Stimulated activated CD8-positive, alpha-beta memory T cell treated with anti-CD3 and anti-CD28 coated beads, Interleukin-15, amount 100 ng/mL, for 24 hours (primary cell): Measurements from ENCODE around the gene TXN2.
"Not testable (repeated sequence)": the region's sequence is repeated elsewhere in the genome, so short reads cannot be mapped to it uniquely, and the experiment has no call there.

Source experiments
- DNase-seq: peaks from one replicate; pipeline ENCODE4 v3.0.0-alpha.2; 2020; ENCODE audit warnings: low read depth

The TXN2 gene

DNA sequence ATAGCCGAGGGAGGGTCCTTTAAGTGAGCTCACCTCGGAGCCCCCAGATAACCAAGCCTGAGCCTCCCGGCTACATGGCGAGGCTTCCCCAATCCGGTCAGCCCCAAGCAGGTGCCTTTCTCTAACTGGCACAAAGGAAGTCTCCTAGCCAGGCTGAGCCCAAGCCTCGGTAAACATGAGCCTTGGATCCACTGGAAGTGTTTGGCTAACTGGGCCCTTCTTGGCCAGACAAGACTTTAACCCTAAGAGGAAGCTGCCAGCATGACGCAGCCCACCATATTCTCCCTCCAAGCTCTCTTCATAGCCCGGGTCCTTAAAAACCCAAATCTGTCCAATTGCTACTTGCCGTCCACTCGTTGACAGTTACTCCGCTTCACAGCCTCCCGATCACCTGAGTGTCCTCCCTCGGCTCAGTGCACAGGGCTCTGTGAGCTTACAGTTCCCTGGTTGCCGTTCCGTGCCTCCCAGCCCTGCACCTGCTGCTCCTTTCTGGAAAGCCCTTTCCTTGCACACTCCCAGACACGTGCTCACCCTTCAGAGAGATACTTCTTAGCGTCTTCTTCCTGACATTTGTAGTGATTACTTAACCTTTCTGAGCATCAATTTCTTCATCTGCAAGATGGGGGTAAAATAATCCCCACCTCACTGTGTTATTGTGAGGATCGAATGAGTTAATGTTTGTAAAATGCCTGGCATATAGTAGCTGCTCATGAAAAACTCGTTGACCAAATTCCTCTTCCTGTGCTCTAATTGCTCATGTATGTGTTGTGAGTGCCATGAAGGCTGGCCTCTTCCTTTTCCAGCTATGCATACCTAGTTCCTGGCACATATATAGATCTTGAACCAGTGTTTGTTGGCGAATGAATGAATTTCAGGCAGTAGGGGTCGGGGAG is 25.6 kb downstream of the TXN2 start:
- no peak for DNase-seq

DNA sequence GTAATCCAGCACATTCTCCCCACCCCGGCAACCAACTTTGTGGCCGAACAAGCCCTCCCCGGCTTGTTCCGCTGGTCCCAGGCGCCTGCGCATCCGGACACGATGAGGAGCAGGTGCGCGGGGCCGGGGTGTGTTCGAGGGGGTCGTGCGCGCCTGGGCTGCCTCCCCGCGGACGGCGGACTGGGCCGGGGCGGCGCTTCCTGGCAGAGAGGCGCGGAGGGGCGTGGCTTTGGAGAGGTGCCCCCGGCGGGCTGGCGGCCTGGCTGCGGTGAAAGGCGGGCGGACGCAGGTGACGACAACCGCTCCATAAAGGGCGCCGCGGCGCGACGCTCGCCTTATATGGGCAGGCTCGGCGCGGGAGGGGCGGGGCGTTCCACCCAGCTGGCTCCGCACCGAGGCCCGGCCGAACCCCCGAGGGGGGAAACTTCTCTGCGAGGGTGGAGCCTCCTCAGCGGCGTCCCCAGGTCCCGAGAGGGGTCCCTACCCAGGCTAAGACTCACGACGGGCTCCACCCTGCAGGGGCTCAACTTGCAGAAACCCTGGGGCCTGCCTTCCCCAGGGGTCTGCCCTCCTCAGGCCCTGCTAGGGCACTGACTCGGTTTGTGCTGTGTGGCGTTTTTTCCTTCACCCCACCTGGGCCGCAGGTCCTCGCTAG is 26.4 kb downstream of the TXN2 start:
- peak; percentile 88 for DNase-seq

DNA sequence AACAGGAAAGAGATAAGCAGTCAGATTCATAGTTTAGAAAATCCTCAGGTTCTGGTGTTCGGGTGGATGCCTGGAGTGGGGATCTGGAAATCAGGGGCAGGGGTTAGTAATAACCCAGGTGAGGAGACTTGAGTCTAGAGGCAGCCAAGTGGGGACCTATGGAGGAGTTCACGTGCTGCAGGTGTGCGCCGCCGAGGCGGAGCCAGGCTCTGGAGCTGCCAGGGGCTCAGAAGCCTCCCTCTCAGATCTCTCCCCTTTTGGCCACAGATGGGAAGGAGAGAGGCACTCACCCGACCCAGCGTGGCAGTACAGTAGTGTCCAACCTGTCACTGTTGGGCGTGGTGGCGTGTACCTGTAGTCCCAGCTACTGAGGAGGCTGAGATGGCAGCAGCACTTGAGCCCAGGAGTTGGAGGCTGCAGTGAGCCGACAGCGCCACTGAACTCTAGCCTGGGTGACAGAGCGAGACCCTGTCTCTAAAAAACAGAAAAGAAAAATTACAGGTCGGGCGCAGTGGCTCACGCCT is 27.5 kb downstream of the TXN2 start:
- no peak for DNase-seq

DNA sequence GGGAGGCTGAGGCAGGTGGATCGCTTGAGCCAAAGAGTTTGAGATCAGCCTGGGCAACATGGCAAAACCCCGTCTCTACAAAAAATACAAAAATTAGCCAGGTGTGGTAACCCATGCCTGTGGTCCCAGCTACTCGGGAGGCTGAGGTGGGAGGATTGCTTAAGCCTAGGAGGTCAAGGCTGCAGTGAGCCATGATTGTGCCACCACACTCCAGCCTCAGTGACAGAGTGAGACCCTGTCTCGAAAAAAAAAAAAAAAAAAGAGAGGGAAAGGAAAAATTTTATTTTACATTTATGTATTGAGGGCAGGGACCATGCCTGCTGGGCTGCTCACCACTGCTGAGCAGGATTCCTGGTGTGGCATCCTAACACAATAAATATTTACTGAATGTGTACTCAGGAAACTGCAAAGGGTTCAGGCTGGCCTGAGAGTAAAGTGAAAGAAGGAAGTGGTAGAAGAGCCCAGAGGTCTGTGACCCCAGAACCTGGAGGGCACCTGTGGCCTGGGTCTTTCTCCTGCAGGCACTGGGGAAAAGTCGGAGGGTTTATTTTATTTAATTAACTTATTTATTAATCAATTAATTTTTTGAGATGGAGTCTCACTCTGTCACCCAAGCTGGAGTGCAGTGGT is 28.3 kb downstream of the TXN2 start:
- DNase-seq, result not testable (repeated sequence)

DNA sequence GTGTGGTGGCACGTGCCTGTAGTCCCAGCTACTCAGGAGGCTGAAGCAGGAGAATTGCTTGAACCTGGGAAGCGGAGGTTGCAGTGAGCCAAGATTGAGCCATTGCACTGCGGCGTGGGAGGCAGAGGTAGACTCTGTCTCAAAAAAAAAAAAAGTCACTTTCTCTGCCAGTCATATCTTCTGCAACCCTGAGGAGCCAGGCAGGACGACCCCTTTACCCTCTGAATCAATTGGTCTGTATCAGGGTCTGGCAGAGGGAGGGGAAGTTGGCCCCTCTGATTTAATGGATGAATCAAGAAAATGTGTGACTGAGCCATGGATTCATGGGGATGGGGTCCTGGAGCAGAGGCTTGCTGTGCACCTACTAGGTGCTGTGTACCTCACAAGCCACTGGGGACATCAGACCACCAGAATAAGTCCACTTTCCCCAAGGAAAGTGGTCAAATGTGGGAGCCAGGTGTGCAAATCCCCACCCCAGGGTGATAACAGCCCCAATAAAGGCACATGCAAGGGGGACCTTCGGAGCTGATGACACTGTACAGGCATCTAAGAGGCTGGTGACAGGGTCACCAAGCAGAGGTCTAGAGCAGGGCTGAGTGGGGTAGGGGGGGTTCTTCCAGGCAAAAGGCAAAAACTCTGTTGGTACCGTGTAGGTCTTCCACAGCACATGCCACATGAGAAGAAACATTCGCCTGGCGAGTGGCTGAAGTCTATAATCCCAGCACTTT is 29.0 kb downstream of the TXN2 start:
- no peak for DNase-seq

DNA sequence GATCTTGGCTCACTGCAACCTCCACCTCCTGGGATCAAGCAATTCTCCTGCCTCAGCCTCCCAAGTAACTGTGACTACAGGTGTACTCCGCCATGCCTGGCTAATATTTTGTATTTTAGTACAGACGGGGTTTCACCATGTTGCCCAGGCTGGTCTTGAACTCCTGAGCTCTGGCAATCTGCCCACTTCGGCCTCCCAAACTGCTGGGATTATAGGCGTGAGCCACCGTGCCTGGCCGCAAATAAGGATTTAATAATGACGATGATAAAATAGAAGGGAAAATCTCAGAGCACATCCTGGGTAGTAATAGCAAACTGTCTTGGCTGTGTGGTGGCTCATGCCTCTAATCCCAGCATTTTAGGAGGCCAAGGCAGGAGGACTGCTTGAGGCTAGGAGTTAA is 30.5 kb downstream of the TXN2 start:
- DNase-seq, result not testable (repeated sequence)

DNA sequence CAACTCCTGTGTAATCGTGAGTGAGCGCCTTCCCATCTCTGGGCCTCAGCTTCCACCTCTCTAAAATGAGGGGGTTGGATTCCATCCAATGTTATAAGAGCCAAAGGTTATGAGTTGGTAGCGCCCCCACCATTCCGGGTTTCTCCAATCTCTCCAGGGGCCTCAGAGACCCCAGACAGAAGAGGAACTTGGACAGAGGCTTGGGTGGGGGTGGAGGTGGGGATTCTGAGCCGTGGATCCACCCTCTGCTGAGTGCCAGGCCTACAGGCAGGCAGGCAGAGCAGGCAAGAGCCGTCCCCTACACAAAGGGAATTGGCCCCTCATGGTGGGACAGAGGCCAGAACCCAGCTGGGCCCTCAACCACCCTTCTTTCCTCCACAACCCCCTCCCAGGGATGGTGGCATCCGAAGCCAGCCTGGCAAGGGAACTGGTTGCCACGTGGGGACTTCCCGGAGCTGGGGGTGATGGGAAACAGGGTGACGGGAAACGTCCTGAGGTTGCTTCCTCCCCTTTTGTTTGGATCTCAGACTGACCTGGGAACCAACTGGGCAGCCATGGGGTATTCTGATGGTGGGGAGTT is 31.8 kb downstream of the TXN2 start:
- no peak for DNase-seq

DNA sequence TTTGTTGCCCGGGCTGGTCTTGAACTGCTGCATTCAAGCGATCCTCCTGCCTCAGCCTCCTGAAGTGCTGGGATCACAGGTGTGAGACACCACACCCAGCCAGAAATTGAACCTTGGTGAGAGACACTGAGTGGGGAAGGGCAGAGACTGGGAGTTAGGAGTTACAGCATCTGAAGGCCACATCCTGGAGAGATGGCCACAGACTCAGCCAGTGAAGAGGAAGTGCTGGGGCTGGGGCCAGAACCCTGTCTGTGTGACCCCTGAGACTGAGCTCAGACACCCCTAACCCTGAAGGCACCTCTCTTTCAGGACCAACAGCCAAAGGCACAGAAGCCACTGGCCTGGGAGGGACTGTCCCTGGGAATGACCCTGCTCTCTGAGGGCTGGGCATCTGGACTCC is 33.8 kb downstream of the TXN2 start:
- no peak for DNase-seq

DNA sequence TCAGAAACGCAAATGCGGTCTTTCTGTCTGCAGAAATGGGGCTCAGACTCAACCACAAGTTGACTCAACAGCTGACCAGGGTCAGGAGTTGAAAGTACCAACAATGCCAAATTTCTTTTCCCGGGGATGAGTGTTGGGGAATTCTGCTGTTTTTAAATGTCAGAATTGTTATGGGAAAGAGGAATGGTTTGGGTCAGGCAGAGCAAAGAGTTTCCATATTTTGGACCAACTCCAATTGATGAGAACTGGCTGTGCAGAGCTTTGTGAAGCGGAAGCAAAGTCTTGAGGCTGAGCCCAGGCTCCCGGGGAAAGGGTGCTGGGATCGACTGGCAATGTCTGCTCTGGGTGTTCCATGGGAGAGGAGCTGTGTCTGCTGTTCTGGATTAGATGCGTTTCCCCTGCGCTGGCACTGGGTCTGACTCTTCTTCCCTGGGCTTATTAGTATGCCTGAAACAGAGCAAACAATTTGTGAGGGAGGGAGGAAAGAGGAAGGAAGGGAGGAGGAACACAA is 36.2 kb downstream of the TXN2 start:
- DNase-seq, result no peak

DNA sequence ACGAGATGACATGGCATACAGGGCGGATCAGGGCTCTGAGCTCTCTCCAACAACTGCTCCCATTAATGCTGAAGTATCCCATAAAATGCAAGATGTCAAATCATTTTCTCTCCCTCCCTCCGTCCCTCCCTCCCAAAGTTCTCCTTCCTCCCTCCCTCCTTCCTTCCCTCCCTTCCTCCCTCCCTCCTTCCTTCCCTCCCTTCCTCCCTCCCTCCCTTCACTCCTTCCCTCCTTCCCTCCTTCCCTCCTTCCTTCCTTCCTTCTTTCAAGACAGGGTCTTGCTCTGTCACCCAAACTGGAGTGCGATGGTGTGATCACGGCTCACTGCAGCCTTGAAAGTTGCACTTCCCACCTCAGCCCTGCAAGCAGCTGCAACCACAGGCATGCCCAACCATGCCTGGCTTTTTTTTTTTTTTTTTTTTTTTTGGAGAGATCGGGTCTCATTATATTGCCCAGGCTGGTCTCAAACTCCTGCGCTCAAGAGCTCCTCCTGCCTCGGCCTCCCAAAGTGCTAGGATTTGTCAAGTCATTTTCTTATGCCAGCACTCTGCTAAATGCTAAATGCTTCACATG is 38.2 kb downstream of the TXN2 start:
- DNase-seq, result no peak

DNA sequence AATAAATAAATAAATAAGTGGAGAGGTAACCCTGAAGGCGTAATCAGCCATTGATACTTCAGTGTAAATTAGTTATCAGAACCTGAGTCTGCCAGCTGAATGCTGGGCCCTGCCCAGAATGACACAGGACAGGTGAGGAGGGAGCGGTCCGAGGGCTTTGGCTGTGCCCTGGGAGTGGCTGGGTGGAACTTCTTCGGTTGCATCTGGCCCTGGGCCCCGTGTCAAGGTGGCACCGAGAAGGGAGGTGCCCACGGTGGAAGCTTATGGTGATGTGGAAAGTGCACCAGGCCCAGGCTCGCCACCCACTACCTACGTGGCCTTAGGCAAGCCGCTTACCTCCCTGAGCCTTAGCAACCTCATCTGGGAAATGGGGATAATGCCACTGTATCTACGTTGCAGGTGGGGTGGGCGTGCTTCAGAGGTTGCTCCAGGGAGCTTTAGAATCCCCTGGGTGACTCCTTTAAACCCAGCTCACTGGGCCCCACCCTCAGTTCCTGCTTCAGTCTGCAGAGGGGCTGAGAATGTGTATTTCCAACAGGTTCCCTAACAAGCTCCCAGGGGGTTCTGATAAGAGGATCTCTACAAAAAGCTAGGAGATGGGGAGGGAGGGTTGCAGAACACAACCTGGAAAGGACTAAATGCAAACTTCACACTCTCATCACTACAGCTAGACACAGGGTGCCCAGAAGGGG is 38.8 kb downstream of the TXN2 start:
- DNase-seq, result no peak

DNA sequence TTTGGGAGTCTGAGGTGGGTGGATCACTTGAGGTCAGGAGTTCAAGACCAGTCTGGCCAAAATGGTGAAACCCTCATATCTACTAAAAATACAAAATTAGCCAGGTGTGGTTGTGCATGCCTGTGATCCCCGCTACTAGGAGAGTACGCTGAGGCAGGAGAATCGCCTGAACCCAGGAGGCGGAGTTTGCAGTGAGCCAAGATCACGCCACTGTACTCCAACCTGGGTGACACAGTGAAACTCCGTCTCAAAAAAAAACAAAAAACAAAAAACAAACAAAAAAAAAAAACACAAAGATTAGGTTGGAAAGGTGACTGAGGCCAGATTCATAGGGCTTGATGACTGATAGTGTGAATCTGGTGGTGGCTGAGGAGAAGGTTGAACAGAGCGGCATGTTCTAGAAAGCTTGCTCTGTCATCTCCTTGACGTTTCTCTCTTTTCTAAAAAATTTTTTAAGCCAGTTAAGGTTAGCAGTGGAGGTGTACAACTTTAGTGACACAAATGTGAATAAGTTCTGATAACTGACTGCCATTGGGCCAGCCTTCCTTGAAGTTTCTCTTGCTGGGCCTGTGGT is 40.9 kb downstream of the TXN2 start:
- DNase-seq, result no peak

DNA sequence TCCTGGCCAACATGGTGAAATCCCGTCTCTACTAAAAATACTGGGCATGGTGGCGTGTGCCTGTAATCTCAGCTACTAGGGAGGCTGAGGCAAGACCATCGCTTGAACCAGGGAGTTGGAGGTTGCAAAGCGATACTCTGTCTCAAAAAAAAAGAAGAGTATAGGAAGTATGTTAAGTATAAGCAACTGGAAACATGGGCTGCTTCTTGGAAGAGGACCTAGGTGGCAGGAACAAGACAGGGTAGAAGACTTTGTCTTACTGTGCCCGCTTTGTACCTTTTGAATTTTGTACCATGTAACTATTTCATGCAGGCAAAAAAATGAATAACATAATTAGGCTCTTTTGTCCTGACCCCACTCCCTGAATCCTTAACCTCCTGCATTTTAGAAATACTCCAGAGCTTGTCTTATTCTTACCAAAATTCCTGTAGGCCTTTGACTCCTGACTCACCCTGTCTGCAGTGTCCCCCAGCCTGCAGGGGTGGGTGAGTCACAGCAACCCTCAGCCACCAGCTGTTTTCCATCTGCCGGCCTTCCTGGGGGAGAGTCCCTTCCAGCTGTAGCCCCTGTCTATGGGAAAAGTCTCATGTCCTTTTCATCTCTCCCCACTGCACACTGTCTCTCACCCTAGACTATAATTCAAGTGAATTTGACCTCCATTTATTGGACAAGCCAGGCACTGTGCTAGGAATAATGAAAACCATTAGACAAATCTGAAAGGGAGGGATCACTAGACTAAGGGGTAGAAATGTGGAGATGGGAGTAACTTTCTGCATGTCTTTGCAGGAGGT is 41.8 kb downstream of the TXN2 start:
- DNase-seq, result no peak

DNA sequence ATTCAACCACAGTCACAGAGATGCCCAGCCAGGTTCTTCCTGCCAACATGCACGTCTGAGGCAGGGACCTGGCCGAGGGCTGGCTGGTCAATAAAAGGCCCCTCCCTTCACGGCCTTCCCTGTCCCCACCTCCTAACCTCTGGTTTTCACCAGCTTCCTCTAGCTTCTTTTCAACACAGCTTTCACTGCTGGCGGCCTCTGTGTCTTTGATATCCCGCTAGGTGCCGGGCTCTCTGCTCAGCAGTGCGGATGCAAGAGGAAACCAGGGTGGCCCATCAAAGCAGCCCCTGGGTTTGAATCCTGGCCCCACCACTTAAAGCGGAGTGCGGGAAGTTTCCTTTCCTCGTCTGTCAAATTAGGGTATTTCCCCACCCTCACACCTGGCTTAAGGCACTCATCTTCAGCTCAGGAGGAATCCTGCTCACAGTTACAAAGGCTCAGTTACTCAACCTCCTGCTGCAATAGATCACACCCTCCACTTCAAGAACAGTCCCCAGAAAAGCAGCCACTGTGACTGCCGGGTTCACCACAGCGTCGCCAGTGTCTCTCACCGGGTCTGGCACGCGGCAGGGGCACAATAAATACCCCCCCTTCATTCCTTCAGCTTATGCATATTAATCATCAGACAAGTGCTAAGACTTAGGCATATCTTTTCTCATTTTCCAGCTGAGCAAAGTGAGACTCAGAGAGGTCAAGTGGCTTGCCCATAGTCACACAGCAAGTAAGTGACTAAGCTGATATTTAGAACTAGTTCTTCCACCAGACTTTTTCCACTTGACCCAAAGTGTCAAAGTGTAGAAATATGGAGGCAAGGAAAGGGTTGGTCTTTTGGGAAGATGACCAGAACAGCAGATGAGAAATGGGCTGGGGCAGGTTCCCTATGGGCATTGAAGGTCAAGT is 45.7 kb downstream of the TXN2 start:
- no peak for DNase-seq

DNA sequence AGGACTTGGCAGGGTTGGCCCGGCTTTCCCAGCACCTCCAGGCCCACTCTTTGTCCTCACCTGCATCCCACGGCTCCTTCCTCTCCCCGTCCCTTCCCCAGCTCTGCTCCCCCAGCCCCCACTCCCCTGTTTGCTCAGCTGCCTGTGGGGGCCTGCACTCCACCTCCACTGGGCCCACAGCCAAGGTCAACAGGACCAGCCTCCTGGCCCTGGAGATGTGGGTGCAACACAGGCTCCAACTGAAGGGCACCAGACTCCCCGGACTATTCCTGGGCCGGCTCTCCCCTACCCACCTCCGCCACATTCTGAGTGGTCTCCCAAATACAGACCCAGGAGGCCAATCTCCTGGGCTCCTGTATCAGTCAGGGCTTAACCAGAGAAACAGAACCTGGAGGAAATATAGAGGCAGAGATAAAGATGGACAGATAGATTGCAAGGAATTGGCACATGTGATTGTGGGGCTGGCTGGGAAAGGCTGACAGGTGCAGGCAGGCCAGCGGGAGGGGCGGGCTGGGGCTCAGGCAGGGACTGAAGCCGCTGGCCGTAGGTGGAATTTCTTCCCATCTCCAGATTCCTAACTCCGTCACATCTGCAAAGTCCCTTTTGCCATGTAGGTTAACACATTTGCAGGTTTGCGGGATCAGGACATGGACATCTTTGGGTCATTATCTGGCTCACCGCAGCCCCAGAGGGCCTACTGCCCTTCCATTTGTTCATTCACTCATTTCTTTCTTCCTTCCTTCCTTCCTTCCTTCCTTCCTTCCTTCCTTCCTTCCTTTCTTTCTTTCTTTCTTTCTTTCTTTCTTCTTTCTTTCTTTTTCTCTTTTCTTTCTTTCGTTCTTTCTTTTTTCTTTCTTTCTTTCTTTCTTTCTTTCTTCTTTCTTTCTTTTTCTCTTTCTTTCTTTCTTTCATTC is 47.9 kb downstream of the TXN2 start:
- no peak for DNase-seq

DNA sequence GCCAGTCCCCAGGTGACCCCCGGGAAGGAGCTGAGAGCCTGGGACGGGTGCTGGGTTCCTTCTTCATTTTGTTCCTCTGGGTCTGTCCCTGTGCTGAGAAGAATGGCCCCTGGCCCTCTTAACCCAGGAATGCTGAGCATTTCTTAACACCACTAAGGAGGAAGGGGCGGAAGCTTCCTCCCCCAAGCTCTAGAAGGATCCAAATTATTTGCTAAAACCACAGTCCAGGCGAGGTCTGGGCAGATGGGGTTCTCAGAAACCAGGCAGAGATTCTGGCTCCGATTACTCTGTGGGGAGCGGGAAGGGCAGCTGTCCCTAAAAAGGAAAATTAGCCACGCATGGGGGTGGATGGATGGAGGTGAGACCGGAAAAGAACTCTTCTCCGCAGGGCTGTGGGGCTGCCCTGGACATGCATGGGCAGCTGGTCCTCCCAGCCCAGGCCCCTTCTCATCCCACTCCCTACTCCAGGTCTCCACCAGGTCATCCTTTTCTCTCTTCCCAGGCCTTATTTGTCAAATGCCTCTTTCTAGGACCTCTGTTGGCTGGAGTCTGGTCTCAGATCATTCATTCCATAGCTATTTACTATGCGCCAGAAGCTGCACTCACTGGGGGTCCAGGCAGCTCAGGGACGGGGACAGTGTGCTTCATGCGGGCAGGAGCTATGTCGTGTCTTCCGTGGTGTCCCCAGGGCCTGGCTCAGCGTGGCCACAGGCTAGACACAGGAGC is 48.7 kb downstream of the TXN2 start:
- DNase-seq, result no peak

DNA sequence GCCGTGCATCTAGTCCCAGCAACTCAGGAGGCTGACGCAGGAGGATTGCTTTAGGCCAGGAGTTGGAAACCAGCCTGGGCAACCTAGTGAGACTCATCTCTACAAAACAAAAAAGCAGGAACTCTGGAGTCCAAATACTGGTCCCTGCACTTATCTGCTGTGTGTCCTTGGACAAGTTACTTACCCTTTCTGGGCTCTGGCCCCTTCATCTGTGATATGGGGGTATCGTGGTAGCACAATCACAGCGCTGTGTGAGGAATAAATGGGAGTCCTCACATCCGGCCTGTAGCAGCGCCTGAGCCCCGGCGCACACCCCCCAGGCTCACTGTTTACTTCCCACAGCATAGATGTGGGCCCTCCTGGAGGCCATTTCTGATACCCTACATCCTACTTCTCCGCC is 49.5 kb downstream of the TXN2 start:
- no peak for DNase-seq
